Measurements from ENCODE around the gene PTPN4. TPM values are rescaled to one million over a fixed set of nuclear protein-coding genes. Genes with fewer than 3 reads are reported as not detected.

PTPN4 gene
- polyA plus RNA-seq, 1 donor from 2014 or later = 22.0 TPM

GRCh38 chr2:119864318-119864717 lies 104.6 kb downstream of the PTPN4 start:
- Histone ChIP-seq H4K20me1 (ENCODE audit: insufficient read depth) (no peaks in the 10 kb centered on the region), H3K4me3 (ENCODE audit: low read length) (no peak overlapping the region), H3K36me3 (ENCODE audit: insufficient read depth, low read length) (no peaks in the 10 kb centered on the region), H3K9me2 (ENCODE audit: insufficient read depth, low read length) (no peaks in the 10 kb centered on the region), H3K79me2 (replicated peaks; ENCODE audit: insufficient read depth, low read length) (peaks cover 6% of the 10 kb centered on the region), H3K9me3 (ENCODE audit: low read length) (no peaks in the 10 kb centered on the region), H3K27me3 (ENCODE audit: insufficient read depth, low read depth, low read length) (no peaks in the 10 kb centered on the region), H2AFZ (ENCODE audit: low read depth, low read length) (no peak overlapping the region), H3F3A (ENCODE audit: insufficient read depth, low read length, poor library complexity, severe bottlenecking) (no peaks in the 10 kb centered on the region), H3K9ac (ENCODE audit: low read length) (no peak overlapping the region), H3K27ac (ENCODE audit: low read length) (no peak overlapping the region), H3K4me2 (ENCODE audit: low read length) (no peak overlapping the region)
- TF ChIP-seq EZH2 (IDR thresholded peaks at IDR 0.05; ENCODE audit: borderline replicate concordance, insufficient read depth, low read length, poor library complexity, severe bottlenecking) = no peak
- no peak for TF ChIP-seq MXI1 (conservative IDR thresholded peaks at IDR 0.05; ENCODE audit: poor library complexity, severe bottlenecking)
- no peak for TF ChIP-seq RAD21 (conservative IDR thresholded peaks at IDR 0.05)
- no peak for TF ChIP-seq EP300 (conservative IDR thresholded peaks at IDR 0.05; ENCODE audit: poor library complexity, severe bottlenecking)
- TF ChIP-seq TAF1 (IDR thresholded peaks at IDR 0.05; ENCODE audit: low read depth) = no peak
- TF ChIP-seq SMC3 (conservative IDR thresholded peaks at IDR 0.05; ENCODE audit: poor library complexity) = no peak
- no peak for TF ChIP-seq REST (IDR thresholded peaks at IDR 0.05; ENCODE audit: borderline replicate concordance)
- no peak for TF ChIP-seq POLR2AphosphoS5 (IDR thresholded peaks at IDR 0.05)
- TF ChIP-seq, protein P1, sequence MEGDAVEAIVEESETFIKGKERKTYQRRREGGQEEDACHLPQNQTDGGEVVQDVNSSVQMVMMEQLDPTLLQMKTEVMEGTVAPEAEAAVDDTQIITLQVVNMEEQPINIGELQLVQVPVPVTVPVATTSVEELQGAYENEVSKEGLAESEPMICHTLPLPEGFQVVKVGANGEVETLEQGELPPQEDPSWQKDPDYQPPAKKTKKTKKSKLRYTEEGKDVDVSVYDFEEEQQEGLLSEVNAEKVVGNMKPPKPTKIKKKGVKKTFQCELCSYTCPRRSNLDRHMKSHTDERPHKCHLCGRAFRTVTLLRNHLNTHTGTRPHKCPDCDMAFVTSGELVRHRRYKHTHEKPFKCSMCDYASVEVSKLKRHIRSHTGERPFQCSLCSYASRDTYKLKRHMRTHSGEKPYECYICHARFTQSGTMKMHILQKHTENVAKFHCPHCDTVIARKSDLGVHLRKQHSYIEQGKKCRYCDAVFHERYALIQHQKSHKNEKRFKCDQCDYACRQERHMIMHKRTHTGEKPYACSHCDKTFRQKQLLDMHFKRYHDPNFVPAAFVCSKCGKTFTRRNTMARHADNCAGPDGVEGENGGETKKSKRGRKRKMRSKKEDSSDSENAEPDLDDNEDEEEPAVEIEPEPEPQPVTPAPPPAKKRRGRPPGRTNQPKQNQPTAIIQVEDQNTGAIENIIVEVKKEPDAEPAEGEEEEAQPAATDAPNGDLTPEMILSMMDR (IDR thresholded peaks at IDR 0.05; ENCODE audit: poor library complexity, severe bottlenecking) = no peak

- TF ChIP-seq REST (IDR thresholded peaks at IDR 0.05; ENCODE audit: borderline replicate concordance) (no peak), SMC3 (conservative IDR thresholded peaks at IDR 0.05; ENCODE audit: poor library complexity) (no peak), TAF1 (IDR thresholded peaks at IDR 0.05; ENCODE audit: low read depth) (no peak), MXI1 (conservative IDR thresholded peaks at IDR 0.05; ENCODE audit: poor library complexity, severe bottlenecking) (no peak), EP300 (conservative IDR thresholded peaks at IDR 0.05; ENCODE audit: poor library complexity, severe bottlenecking) (no peak)
- TF ChIP-seq, protein P1 (IDR thresholded peaks at IDR 0.05; ENCODE audit: poor library complexity, severe bottlenecking) = no peak
- Histone ChIP-seq H3K9me2 (ENCODE audit: insufficient read depth, low read length) (no peaks in the 10 kb centered on the region), H3K27me3 (ENCODE audit: insufficient read depth, low read depth, low read length) (no peaks in the 10 kb centered on the region), H3K9me3 (ENCODE audit: low read length) (no peaks in the 10 kb centered on the region), H3K4me3 (ENCODE audit: low read length) (no peak overlapping the region), H3K79me2 (replicated peaks; ENCODE audit: insufficient read depth, low read length) (no peaks in the 10 kb centered on the region), H3K27ac (ENCODE audit: low read length) (no peak overlapping the region), H3F3A (ENCODE audit: insufficient read depth, low read length, poor library complexity, severe bottlenecking) (no peaks in the 10 kb centered on the region), H3K9ac (ENCODE audit: low read length) (no peak overlapping the region), H3K4me2 (ENCODE audit: low read length) (no peak overlapping the region), H4K20me1 (ENCODE audit: insufficient read depth) (no peaks in the 10 kb centered on the region), H3K36me3 (ENCODE audit: insufficient read depth, low read length) (no peaks in the 10 kb centered on the region), H2AFZ (ENCODE audit: low read depth, low read length) (no peak overlapping the region)
Observed at GRCh38 chr2:119871725-119872124, 112.0 kb downstream of the PTPN4 start.

All from neural cell (in vitro differentiated cells).